T-helper 17 cell (primary cell): Measurements from ENCODE around the gene TSPAN5. TPM values are rescaled to one million over a fixed set of nuclear protein-coding genes. Genes with fewer than 3 reads are reported as not detected.
"Not testable (repeated sequence)": the region's sequence is repeated elsewhere in the genome, so short reads cannot be mapped to it uniquely, and the experiment has no call there.

Experiments
- ATAC-seq: fragments of 150-1000 bp; cut with Tn5 transposase; 2 replicates; pipeline ENCODE4 v1.10.0; 2021; ENCODE audit warnings: mild to moderate bottlenecking, moderate library complexity
- DNase-seq, 3 donors: peaks; one replicate each; pipeline versions ENCODE4 v3.0.0 to v3.0.0-alpha.2; 2020 to 2021
- H3K9me3 ChIP-seq: one replicate; pipeline ENCODE4 v1.7.0; 2013; ENCODE audit warnings: low read length, mild to moderate bottlenecking; ENCODE audit not compliant: control insufficient read depth, poor library complexity, severe bottlenecking
- H3K27ac Mint-ChIP-seq: one replicate; pipeline ENCODE4 v1.8.0; 2022; ENCODE audit warnings: mild to moderate bottlenecking, moderate library complexity, mixed read lengths
- H3K27me3 Mint-ChIP-seq: one replicate; pipeline ENCODE4 v1.8.0; 2022; ENCODE audit warnings: mixed read lengths
- H3K36me3 Mint-ChIP-seq: one replicate; pipeline ENCODE4 v1.8.0; 2022; ENCODE audit warnings: low read depth, mixed read lengths
- H3K4me1 Mint-ChIP-seq: one replicate; pipeline ENCODE4 v1.8.0; 2022; ENCODE audit warnings: mild to moderate bottlenecking, mixed read lengths
- H3K4me3 Mint-ChIP-seq: one replicate; pipeline ENCODE4 v1.8.0; 2022; ENCODE audit warnings: mild to moderate bottlenecking, moderate library complexity, mixed read lengths
- total RNA-seq, 4 donors: library from RNA in 2 of 4; stranded (reverse) in 2 of 4; gene quantifications; one replicate each; pipeline ENCODE4 v1.2.3 and lab custom pipeline; 2022 to 2026

The TSPAN5 gene
- 10 to 100 TPM; 11.8 to 15.2 TPM for total RNA-seq
- 15.1 to 15.9 reads per million in 2 donors for total RNA-seq (lab: John Stamatoyannopoulos, UW)

- H3K9me3 ChIP-seq = no peaks in the 10 kb centered on the region
- Mint-ChIP-seq H3K4me1 (peaks cover 73% of the 10 kb centered on the region), H3K27ac (peak within 1 kb of the TSS; percentile 97), H3K27me3 (no peaks in the 10 kb centered on the region), H3K36me3 (peaks cover 5% of the 10 kb centered on the region), H3K4me3 (peak within 1 kb of the TSS; percentile 100)
- peak; percentile 81 for ATAC-seq
- peak; percentile 76 to 80 (median 76) for DNase-seq
These were observed at the start of gene TSPAN5 for GRCh38 chr4:98658287-98659105. Gene TSPAN5, minus strand, starts transcription at chr4:98658611.

- Mint-ChIP-seq H3K4me3 (peak overlapping the region; percentile 90), H3K36me3 (no peaks in the 10 kb centered on the region), H3K4me1 (peaks cover 15% of the 10 kb centered on the region), H3K27me3 (no peaks in the 10 kb centered on the region), H3K27ac (peak overlapping the region; percentile 19)
- no peaks in the 10 kb centered on the region for H3K9me3 ChIP-seq
- ATAC-seq (no peak), DNase-seq (no peak)
These were observed 48.5 kb upstream of the TSPAN5 start for GRCh38 chr4:98706935-98707334.

- peak overlapping the region; percentile 90 for H3K4me3 Mint-ChIP-seq
- no peaks in the 10 kb centered on the region for H3K9me3 ChIP-seq
- peak overlapping the region; percentile 19 for H3K27ac Mint-ChIP-seq
- H3K4me1 Mint-ChIP-seq = peaks cover 15% of the 10 kb centered on the region
- DNase-seq = peak in 1 of 3 donors; percentile 8
- no peaks in the 10 kb centered on the region for H3K36me3 Mint-ChIP-seq
- no peaks in the 10 kb centered on the region for H3K27me3 Mint-ChIP-seq
- ATAC-seq = peak; percentile 99
These were observed 47.9 kb upstream of the TSPAN5 start for GRCh38 chr4:98706200-98706813.

GRCh38 chr4:98705586-98705985, 47.2 kb upstream of the TSPAN5 start:
- DNase-seq, H3K27me3 Mint-ChIP-seq, ATAC-seq, H3K36me3 Mint-ChIP-seq, H3K9me3 ChIP-seq: not testable (repeated sequence)
- H3K4me3 Mint-ChIP-seq = peak overlapping the region; percentile 90
- peak overlapping the region; percentile 19 for H3K27ac Mint-ChIP-seq
- peaks cover 15% of the 10 kb centered on the region for H3K4me1 Mint-ChIP-seq

GRCh38 chr4:98700656-98701055, 42.2 kb upstream of the TSPAN5 start:
- DNase-seq = no peak
- H3K27ac Mint-ChIP-seq = no peak overlapping the region
- H3K27me3 Mint-ChIP-seq = no peaks in the 10 kb centered on the region
- H3K4me1 Mint-ChIP-seq = peaks cover 1% of the 10 kb centered on the region
- no peak overlapping the region for H3K4me3 Mint-ChIP-seq
- H3K9me3 ChIP-seq = no peaks in the 10 kb centered on the region
- no peaks in the 10 kb centered on the region for H3K36me3 Mint-ChIP-seq
- ATAC-seq = no peak

DNA sequence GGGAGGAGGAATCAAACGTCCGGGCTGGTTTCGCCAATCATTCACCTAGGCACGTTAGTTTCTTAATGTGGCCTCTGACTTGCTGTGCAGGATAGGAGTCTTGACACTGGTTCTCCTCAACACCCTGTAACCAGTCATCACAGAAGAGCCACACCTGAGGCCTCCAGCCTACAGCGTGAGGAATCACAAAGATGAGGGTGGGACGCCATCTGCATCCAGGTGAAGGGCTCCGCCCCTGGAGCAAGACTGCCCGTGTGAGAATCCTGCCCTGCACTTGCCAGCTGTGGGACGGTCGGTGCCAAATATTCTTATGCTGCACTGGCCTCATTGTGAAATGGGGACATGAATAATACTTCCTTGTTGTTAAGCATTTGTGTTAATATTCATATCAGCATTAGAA, 35.7 kb upstream of the TSPAN5 start:
- Mint-ChIP-seq H3K36me3 (no peaks in the 10 kb centered on the region), H3K4me3 (no peak overlapping the region), H3K27ac (no peak overlapping the region), H3K4me1 (peaks cover 8% of the 10 kb centered on the region), H3K27me3 (no peaks in the 10 kb centered on the region)
- H3K9me3 ChIP-seq = no peaks in the 10 kb centered on the region
- DNase-seq (no peak), ATAC-seq (no peak)

GRCh38 chr4:98692411-98692810, 34.0 kb upstream of the TSPAN5 start:
- Mint-ChIP-seq H3K27me3 (no peaks in the 10 kb centered on the region), H3K4me1 (peaks cover 23% of the 10 kb centered on the region), H3K27ac (no peak overlapping the region), H3K4me3 (no peak overlapping the region), H3K36me3 (no peaks in the 10 kb centered on the region)
- H3K9me3 ChIP-seq = no peaks in the 10 kb centered on the region
- DNase-seq = no peak
- ATAC-seq = no peak

DNA sequence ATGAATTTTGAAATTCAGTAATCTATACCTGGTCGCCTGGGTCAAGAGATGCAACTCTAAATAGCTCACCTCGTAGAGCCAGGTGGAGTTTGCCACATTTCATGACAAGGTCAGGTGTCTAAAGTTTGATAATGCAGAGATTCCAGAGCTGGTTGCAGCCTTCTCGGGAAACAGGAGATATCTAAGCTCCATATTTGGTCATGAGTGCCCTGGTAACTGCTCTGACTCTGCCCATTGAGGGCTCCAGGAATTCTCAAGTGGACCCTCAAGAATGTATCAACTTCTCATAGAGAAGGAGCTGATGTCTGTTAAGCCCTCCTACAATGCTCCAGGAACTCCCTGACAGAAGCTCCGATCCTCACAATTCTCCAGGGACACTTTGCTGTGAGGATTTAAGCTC, 33.2 kb upstream of the TSPAN5 start:
- H3K4me3 Mint-ChIP-seq = no peak overlapping the region
- H3K9me3 ChIP-seq = no peaks in the 10 kb centered on the region
- H3K27ac Mint-ChIP-seq = no peak overlapping the region
- H3K4me1 Mint-ChIP-seq = peaks cover 24% of the 10 kb centered on the region
- H3K36me3 Mint-ChIP-seq = no peaks in the 10 kb centered on the region
- no peak for DNase-seq
- no peaks in the 10 kb centered on the region for H3K27me3 Mint-ChIP-seq
- ATAC-seq = no peak

GRCh38 chr4:98689507-98690174, 31.2 kb upstream of the TSPAN5 start:
- no peaks in the 10 kb centered on the region for H3K27me3 Mint-ChIP-seq

DNA sequence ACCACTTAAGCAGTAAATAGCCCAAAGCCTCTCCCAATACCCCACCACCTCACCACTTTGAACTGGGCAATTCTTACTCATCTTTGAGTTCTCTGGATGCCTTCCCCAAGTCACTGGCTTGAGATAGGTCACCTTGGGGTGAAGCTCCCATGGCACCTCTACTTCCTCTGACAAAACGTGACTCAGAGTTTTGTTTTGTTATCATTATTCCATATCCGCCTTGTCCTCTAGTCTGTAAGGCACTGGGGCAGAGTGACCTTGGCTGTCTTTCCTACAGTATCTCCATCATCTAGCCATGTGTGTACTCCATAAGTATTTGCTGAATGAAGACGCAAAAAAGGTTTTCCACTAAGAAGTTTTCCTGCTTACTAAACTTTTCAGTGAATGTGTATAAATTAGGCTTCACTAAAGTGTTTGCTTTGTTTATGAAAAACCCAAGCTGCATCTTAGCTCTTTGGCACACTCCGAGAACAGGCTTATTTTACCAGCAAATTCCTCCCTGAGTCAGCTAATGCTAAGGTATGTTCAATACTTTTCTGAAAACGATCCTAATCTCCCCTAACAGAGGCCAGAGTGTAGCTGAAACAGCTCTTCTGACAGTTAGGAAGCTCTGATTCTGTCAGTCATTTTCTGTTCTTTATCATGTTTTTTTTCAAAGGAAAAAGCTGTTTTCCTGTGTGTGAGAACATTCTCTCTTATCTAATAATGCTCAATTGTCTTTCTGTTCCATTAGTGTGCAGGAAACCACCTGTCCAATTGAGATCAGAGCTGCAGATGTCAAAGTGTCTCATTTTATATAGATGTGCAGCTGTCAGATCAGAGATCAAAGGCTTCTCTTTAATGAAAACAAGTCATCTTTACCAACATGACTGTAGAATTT, 30.2 kb upstream of the TSPAN5 start:
- DNase-seq (no peak), ATAC-seq (peak; percentile 79)
- H3K27ac Mint-ChIP-seq = peak overlapping the region; percentile 92
- H3K27me3 Mint-ChIP-seq = no peaks in the 10 kb centered on the region
- peak overlapping the region; percentile 79 for H3K4me3 Mint-ChIP-seq
- H3K9me3 ChIP-seq = no peaks in the 10 kb centered on the region
- H3K36me3 Mint-ChIP-seq = no peaks in the 10 kb centered on the region
- H3K4me1 Mint-ChIP-seq = peaks cover 24% of the 10 kb centered on the region

More at GRCh38 chr4:98689507-98690174, 31.2 kb upstream of the TSPAN5 start:
- H3K27ac Mint-ChIP-seq = peak overlapping the region; percentile 92
- H3K4me1 Mint-ChIP-seq = peaks cover 24% of the 10 kb centered on the region
- H3K36me3 Mint-ChIP-seq = no peaks in the 10 kb centered on the region
- H3K9me3 ChIP-seq = no peaks in the 10 kb centered on the region
- DNase-seq (no peak), ATAC-seq (peak; percentile 81)
- peak overlapping the region; percentile 26 for H3K4me3 Mint-ChIP-seq

DNA sequence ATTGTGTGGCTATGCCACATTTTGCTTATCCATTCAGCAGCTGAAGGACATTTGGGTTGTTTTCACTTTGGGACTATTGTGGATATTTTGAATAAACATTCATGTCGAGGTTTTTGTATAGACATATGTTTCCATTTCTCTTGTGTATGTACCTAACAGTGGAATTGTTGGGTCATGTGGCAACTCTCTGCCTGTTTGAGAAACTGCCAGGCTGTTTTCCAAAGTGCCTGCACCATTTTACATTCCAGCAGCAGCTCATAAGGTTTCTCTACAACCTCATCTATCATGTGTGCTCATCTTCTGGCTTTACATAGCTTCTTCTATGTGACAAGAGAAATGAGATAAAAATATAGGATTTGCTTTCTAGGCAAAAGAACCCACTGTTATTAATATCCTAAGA, 29.5 kb upstream of the TSPAN5 start:
- Mint-ChIP-seq H3K27me3 (no peaks in the 10 kb centered on the region), H3K4me3 (no peak overlapping the region), H3K27ac (no peak overlapping the region), H3K36me3 (no peaks in the 10 kb centered on the region), H3K4me1 (peaks cover 24% of the 10 kb centered on the region)
- no peak for DNase-seq
- ATAC-seq = no peak
- no peaks in the 10 kb centered on the region for H3K9me3 ChIP-seq

DNA sequence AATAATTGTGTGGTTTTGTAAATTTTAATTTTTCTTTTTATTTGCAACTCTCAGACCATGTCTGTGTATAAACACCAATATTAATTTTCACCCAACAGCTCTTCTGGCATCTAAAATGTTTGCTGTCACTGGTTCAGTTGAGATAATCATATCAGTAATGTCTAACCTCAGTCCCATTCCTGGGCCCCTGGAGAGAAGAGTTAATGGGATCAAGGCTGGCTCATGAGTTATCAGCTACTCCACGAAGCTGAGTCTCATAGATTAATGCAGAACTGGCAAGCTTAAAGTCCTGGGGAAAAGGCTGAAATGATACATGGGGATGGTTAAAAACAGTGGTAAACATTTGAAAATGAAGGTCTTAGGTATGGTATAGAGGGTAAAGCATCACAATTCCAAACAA, 28.4 kb upstream of the TSPAN5 start:
- Mint-ChIP-seq H3K27me3 (no peaks in the 10 kb centered on the region), H3K4me1 (peaks cover 24% of the 10 kb centered on the region), H3K36me3 (no peaks in the 10 kb centered on the region), H3K4me3 (no peak overlapping the region), H3K27ac (no peak overlapping the region)
- ATAC-seq (no peak), DNase-seq (no peak)
- H3K9me3 ChIP-seq = no peaks in the 10 kb centered on the region
